ENCODE data around the gene PUS1.

DNA sequence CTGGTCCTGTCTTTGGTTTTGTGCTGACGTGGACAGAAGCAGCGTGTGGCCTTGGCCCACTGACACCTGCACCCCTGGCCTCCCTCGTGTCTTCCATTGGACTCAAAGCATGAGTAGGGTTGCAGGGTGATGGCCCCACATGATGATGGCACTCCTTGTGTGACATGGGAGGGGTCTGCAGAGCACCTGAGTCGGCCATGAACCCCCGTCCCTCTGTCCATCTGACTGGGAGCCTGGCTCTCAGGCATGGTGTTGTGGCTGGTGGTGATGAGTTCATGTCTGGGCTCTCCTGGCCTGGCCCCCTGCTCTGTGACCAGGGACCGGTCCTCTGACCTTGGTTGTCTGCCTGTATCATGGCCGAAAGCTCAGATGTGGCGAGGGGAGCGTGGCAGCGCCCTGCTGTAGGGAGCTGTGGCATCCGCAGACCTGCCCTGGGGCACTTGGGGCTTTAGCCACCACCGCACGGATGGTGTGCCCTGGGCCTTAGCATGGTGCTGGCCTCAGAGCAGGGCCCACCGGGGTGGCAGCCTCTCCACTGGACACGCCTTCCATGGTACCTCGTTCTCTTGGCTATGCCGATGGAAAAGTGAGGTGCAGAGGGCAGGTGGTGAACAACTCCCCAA lies 17.9 kb upstream of the PUS1 start:
- TF ChIP-seq, protein P1, sequence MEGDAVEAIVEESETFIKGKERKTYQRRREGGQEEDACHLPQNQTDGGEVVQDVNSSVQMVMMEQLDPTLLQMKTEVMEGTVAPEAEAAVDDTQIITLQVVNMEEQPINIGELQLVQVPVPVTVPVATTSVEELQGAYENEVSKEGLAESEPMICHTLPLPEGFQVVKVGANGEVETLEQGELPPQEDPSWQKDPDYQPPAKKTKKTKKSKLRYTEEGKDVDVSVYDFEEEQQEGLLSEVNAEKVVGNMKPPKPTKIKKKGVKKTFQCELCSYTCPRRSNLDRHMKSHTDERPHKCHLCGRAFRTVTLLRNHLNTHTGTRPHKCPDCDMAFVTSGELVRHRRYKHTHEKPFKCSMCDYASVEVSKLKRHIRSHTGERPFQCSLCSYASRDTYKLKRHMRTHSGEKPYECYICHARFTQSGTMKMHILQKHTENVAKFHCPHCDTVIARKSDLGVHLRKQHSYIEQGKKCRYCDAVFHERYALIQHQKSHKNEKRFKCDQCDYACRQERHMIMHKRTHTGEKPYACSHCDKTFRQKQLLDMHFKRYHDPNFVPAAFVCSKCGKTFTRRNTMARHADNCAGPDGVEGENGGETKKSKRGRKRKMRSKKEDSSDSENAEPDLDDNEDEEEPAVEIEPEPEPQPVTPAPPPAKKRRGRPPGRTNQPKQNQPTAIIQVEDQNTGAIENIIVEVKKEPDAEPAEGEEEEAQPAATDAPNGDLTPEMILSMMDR (tag by site-specific recombination; IDR thresholded peaks at IDR 0.05), result no peak
- no peak for TF ChIP-seq TRIM28 (IDR thresholded peaks at IDR 0.05; ENCODE audit: borderline replicate concordance, low read length)
- no peak for TF ChIP-seq ZNF350 (tag by site-specific recombination; IDR thresholded peaks at IDR 0.05)
- TF ChIP-seq, protein P2, sequence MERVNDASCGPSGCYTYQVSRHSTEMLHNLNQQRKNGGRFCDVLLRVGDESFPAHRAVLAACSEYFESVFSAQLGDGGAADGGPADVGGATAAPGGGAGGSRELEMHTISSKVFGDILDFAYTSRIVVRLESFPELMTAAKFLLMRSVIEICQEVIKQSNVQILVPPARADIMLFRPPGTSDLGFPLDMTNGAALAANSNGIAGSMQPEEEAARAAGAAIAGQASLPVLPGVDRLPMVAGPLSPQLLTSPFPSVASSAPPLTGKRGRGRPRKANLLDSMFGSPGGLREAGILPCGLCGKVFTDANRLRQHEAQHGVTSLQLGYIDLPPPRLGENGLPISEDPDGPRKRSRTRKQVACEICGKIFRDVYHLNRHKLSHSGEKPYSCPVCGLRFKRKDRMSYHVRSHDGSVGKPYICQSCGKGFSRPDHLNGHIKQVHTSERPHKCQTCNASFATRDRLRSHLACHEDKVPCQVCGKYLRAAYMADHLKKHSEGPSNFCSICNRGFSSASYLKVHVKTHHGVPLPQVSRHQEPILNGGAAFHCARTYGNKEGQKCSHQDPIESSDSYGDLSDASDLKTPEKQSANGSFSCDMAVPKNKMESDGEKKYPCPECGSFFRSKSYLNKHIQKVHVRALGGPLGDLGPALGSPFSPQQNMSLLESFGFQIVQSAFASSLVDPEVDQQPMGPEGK (tag by site-specific recombination; IDR thresholded peaks at IDR 0.05), result no peak
- TF ChIP-seq, protein P3, sequence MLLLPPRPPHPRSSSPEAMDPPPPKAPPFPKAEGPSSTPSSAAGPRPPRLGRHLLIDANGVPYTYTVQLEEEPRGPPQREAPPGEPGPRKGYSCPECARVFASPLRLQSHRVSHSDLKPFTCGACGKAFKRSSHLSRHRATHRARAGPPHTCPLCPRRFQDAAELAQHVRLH (tag by site-specific recombination; IDR thresholded peaks at IDR 0.05), result no peak
- TF ChIP-seq ZNF146 (tag by site-specific recombination; IDR thresholded peaks at IDR 0.05), result no peak
- no peak for TF ChIP-seq ZNF302 (tag by site-specific recombination; IDR thresholded peaks at IDR 0.05; ENCODE audit: low read depth)
- no peak for TF ChIP-seq ZNF341 (tag by site-specific recombination; IDR thresholded peaks at IDR 0.05; ENCODE audit: low read depth)

Data from HEK293 (cell line).